ENCODE measurements around the gene TENM4. TPM values are rescaled to one million over a fixed set of nuclear protein-coding genes. Genes with fewer than 3 reads are reported as not detected.

TENM4 gene
- total and polyA plus RNA-seq, 2 experiments from 2014 or later: 19.0 to 105 TPM

DNA sequence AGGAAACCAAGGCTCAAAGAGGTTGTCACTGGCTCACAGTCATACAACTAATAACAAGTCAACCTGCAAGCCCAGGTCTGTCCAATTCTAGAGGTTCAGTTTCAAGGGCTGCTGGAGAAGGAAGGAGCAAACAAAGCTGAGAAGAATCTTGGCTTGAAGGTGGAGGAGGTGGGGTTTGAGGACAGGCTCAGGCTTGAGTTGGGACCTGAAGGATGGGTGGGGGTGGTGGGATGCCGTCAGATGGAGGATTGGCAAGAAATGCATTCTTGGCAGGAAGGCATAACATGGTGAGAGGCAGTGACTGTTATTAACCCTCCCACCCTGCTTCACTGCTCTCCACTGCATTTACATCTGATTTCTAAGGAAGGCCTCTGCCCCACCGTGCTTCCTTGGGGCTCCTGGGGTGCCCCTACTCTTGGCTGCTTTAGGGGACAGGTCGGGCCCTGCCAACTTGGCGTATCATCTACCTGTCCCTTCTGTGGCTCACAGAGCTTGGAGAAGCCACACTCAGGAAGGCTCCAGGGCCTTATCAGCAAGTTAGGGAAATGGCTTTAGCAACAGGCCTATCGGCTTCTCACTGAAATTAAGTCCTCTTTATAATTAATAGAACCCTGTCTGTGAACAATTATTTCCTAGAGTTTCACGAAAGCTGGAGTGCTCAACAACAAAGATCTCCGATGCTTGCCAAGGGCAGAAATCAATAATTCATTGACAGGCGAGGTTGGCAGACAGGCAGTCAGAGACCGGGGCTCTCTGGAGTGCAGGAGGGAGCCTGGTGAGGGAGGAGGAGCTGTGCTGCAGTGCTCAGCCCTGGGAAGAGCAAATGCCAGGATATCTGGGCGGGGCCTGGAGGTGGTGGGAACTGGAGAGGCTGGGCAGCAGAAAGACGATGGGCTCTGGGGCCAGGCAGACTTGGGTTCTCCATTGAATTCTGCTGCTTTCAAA lies 781.2 kb downstream of the TENM4 start:
- Histone ChIP-seq H3K4me3 (no peak overlapping the region), H3K4me1 (ENCODE audit: low read depth) (no peaks in the 10 kb centered on the region), H3K27me3 (no peaks in the 10 kb centered on the region), H3K27ac (no peak overlapping the region), H3K36me3 (peaks cover 3% of the 10 kb centered on the region), H3K9me3 (ENCODE audit: low read depth) (no peaks in the 10 kb centered on the region)
- DNase-seq (ENCODE audit: low read depth in 1 of 2, low spot score in 1 of 2): no peak
- TF ChIP-seq, protein P1, sequence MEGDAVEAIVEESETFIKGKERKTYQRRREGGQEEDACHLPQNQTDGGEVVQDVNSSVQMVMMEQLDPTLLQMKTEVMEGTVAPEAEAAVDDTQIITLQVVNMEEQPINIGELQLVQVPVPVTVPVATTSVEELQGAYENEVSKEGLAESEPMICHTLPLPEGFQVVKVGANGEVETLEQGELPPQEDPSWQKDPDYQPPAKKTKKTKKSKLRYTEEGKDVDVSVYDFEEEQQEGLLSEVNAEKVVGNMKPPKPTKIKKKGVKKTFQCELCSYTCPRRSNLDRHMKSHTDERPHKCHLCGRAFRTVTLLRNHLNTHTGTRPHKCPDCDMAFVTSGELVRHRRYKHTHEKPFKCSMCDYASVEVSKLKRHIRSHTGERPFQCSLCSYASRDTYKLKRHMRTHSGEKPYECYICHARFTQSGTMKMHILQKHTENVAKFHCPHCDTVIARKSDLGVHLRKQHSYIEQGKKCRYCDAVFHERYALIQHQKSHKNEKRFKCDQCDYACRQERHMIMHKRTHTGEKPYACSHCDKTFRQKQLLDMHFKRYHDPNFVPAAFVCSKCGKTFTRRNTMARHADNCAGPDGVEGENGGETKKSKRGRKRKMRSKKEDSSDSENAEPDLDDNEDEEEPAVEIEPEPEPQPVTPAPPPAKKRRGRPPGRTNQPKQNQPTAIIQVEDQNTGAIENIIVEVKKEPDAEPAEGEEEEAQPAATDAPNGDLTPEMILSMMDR (IDR thresholded peaks at IDR 0.05; ENCODE audit: low read depth, low read length): no peak

DNA sequence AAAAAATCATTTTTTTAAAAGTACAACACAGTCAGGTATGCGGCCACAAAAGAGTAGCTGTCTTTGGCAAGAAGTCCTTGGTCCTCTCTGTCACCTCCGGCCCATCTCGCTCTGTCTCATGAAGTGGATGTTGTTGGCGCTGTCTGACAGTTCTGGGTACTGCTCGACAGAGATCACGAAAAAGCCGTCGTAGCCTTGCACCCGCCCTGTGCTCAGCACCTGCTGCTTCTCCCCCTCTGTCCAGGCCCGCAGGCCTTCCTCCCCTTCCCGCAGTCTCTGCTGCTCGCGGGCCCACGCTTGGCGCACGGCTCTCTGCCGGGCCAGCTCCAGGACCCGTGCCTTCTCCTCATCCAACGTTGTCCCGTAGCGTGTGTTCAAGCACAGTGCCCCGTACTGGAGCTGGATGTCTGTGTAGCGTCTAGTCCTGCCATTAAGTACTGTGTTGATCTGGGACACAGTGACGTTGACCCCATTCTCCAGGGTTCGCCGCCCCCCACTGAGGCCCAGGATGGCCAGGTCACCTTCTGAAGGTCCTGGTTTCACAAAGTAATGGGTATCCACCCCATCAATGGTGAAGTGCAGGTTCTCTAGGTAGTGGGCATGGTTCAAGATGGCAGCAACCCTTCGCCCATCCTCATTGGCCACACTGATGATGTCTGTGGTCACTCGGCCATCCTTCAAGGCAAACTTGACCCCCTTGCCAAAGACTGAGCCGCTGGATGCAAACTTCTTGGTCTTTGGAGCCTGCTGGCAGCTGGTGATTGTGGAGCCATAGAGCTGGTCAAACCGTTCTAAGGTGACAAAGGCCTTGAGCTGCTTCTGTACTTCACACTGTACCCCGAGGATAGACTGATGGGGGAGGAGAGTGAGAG lies 782.6 kb downstream of the TENM4 start:
- Histone ChIP-seq H3K27ac (no peak overlapping the region), H3K4me3 (no peak overlapping the region), H3K36me3 (peaks cover 2% of the 10 kb centered on the region), H3K9me3 (ENCODE audit: low read depth) (no peaks in the 10 kb centered on the region), H3K4me1 (ENCODE audit: low read depth) (no peaks in the 10 kb centered on the region), H3K27me3 (no peaks in the 10 kb centered on the region)
- TF ChIP-seq, protein P1 (IDR thresholded peaks at IDR 0.05; ENCODE audit: low read depth, low read length): no peak
- no peak for DNase-seq (ENCODE audit: low read depth in 1 of 2, low spot score in 1 of 2)

DNA sequence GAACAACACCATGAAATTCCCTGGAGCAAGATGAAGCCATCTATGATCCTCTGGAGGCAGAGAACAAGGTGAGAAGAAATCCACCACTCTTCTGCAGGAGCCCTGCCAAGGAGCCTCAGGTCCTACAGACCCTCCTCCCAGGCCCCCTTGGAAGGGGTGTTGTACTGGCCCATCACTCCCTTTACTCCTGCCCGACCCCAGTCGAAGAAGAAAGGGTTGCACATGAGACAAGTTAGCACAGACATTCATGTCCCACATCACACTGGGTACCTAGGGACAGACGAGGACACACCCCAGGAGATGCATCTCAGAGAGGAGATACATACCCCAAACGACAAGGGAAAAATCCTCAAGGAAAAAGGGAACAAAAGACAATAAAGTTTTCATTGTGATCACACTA lies 783.4 kb downstream of the TENM4 start:
- TF ChIP-seq, protein P1 (IDR thresholded peaks at IDR 0.05; ENCODE audit: low read depth, low read length): no peak
- H3K4me1 ChIP-seq (ENCODE audit: low read depth): no peaks in the 10 kb centered on the region
- no peak overlapping the region for H3K4me3 ChIP-seq
- no peak for DNase-seq (ENCODE audit: low read depth in 1 of 2, low spot score in 1 of 2)
- no peaks in the 10 kb centered on the region for H3K27me3 ChIP-seq
- H3K36me3 ChIP-seq: peaks cover 2% of the 10 kb centered on the region
- H3K27ac ChIP-seq: no peak overlapping the region
- H3K9me3 ChIP-seq (ENCODE audit: low read depth): no peaks in the 10 kb centered on the region

DNA sequence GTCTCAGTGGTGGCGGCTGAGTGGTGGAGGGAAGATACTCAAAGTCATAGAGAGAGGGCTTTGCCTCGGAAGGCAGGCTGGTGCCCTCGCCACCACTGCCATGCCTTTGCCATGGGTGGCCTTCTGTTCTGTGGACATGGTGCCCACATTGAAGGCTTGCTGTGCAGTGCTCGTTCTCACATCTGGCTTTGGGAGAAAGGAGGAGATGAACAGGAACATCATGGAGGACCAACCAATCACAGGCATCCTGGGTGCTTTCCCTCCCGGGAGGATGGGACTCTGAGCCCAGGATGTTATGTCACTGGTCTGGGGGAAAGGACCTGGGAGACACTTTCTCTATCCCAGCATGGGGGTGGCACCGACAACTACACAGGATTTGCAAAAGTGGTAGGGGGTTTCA lies 783.8 kb downstream of the TENM4 start:
- Histone ChIP-seq H3K4me1 (ENCODE audit: low read depth) (no peaks in the 10 kb centered on the region), H3K27me3 (no peaks in the 10 kb centered on the region), H3K9me3 (ENCODE audit: low read depth) (no peaks in the 10 kb centered on the region), H3K4me3 (no peak overlapping the region), H3K36me3 (peaks cover 2% of the 10 kb centered on the region), H3K27ac (no peak overlapping the region)
- TF ChIP-seq, protein P1 (IDR thresholded peaks at IDR 0.05; ENCODE audit: low read depth, low read length): no peak
- DNase-seq (ENCODE audit: low read depth in 1 of 2, low spot score in 1 of 2): no peak

DNA sequence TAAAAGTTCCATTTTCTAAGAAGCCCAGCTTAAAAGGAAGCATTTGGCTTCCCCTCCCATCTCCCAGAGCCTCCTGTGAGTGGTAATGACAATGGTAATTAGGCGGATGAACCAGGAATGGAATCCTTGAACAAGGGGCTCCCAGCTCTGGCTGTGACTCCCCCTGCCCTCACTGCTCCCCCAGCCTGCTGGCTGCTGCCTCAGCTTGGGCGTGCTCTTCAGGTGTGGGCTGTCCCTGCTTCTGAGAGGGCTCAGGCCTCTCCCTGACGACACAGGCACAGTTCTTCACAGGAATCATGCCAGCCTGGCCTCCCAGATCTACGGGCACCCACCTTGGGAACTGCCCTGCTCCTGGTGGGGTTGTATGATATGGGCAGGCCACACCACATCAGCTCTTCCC lies 784.5 kb downstream of the TENM4 start:
- TF ChIP-seq, protein P1 (IDR thresholded peaks at IDR 0.05; ENCODE audit: low read depth, low read length): no peak
- Histone ChIP-seq H3K4me3 (no peak overlapping the region), H3K36me3 (peaks cover 2% of the 10 kb centered on the region), H3K27me3 (no peaks in the 10 kb centered on the region), H3K9me3 (ENCODE audit: low read depth) (no peaks in the 10 kb centered on the region), H3K27ac (no peak overlapping the region), H3K4me1 (ENCODE audit: low read depth) (no peaks in the 10 kb centered on the region)
- DNase-seq (ENCODE audit: low read depth in 1 of 2, low spot score in 1 of 2): no peak

Data from cardiac muscle cell (in vitro differentiated cells and primary cell).